Adrenal gland (tissue), 12 donors: ENCODE results near the gene MTHFD1L. TPM values are rescaled to one million over a fixed set of nuclear protein-coding genes. Genes with fewer than 3 reads are reported as not detected.

Experiments used
- DNase-seq, 7 donors: peaks; one replicate each; pipeline ENCODE4 v3.0.0-alpha.2; 2019 to 2020
- H3K27ac ChIP-seq, 5 donors: fragments of 200-600 bp; sonication (generic) in 4 of 5; 1 replicate in 3 of 5; 2 replicates in 2 of 5; pipeline versions ENCODE4 v1.5.1 to v1.8.0; 2016 to 2020; ENCODE audit warnings: mild to moderate bottlenecking in 1 of 5
- H3K27me3 ChIP-seq: fragments of 200-600 bp; 2 replicates; pipeline ENCODE4 v1.8.0; 2021
- H3K36me3 ChIP-seq, 2 donors: fragments of 200-600 bp; replicated peaks in 1 of 2; 1 replicate in 1 of 2; 2 replicates in 1 of 2; pipeline versions ENCODE4 v1.5.1 to v1.8.0; 2018 to 2022
- H3K4me1 ChIP-seq, 2 donors: fragments of 200-600 bp; replicated peaks in 1 of 2; 1 replicate in 1 of 2; 2 replicates in 1 of 2; pipeline versions ENCODE4 v1.5.1 to v1.8.0; 2018 to 2021
- H3K4me3 ChIP-seq, 4 donors: fragments of 200-600 bp; sonication (generic) in 3 of 4; one replicate each; pipeline ENCODE4 v1.5.1; 2016 to 2018
- H3K9me3 ChIP-seq, 3 donors: fragments of 200-600 bp; sonication (generic) in 1 of 3; replicated peaks in 1 of 3; 1 replicate in 2 of 3; 2 replicates in 1 of 3; pipeline versions ENCODE4 v1.5.1 to v1.8.0; 2016 to 2021
- POLR2A ChIP-seq, 2 donors: fragments of 450-650 bp; IDR thresholded peaks; one replicate each; pipeline ENCODE4 v1.6.1; 2017; ENCODE audit warnings: antibody characterized with exemption in 2 of 2, mild to moderate bottlenecking in 2 of 2, moderate library complexity in 1 of 2
- WGBS, 4 donors: extraction: QIAGEN DNeasy Blood & Tissue Kit in 2 of 4; methylation state at CpG; one replicate each; pipeline versions ENCODE4 v1.1.5 to v1.1.7; 2013 to 2017; 5-methylcytosine and 5-hydroxymethylcytosine counted together
- intact Hi-C, 2 donors: fragments of 100-400 bp; cut with DNase I; formaldehyde crosslinking; loops; one replicate each; pipeline versions ENCODE4 v1.14.1 to v1.15.0; 2022 to 2023
- polyA plus RNA-seq, 3 donors: library from polyadenylated mRNA; stranded (reverse); fragments of 200-250 nt in 2 of 3; fragments of 350-450 nt in 1 of 3; fragmentation: Illumina TruSeq in 1 of 3; extraction: RNeasy Lipid Tissue Mini Kit (QIAGEN cat#74804) in 1 of 3; gene quantifications; one replicate each; pipeline ENCODE4 v1.2.3, GENCODE V29; 2013 to 2014
- total RNA-seq, 9 donors: library from RNA; depleted of rRNA in 4 of 9; stranded (reverse); fragments of >200 nt in 4 of 9; fragments of 120-200 nt in 1 of 9; fragmentation: NEBNext Ultra II Directional in 1 of 9; extraction: Animal tissue kit (Norgen Biotek cat#: 25700) in 1 of 9; gene quantifications; one replicate each; pipeline versions ENCODE4 v1.1.0 to v1.2.4, GENCODE V29; 2013 to 2023
- TF ChIP-seq, protein P1 (sequence below), 6 experiments: fragments of 450-650 bp in 4 of 6; fragments of 200-600 bp in 2 of 6; sonication (generic) in 1 of 6; IDR thresholded peaks; 1 replicate in 5 of 6; 2 replicates in 1 of 6; pipeline versions ENCODE4 v1.5.1 to v1.8.0; 2016 to 2021; ENCODE audit warnings: antibody characterized with exemption in 6 of 6, mild to moderate bottlenecking in 2 of 6, moderate library complexity in 1 of 6
- donor health status: healthy with polysubstance abuse.
- donor health status: Bipolar disorder and iron deficiency.
- donor health status: DM: yes; HTN: yes; CAD: no.
- donor health status: DM: no; HTN: no; CAD: no.
- donor health status: DM: no; HTN: no; CAD: no.
- donor health status: DM: yes; HTN: yes; CAD: no.

Gene MTHFD1L
- total and polyA plus RNA-seq, 12 donors = 8.5 to 28.8 (median 18.1) TPM

DNA sequence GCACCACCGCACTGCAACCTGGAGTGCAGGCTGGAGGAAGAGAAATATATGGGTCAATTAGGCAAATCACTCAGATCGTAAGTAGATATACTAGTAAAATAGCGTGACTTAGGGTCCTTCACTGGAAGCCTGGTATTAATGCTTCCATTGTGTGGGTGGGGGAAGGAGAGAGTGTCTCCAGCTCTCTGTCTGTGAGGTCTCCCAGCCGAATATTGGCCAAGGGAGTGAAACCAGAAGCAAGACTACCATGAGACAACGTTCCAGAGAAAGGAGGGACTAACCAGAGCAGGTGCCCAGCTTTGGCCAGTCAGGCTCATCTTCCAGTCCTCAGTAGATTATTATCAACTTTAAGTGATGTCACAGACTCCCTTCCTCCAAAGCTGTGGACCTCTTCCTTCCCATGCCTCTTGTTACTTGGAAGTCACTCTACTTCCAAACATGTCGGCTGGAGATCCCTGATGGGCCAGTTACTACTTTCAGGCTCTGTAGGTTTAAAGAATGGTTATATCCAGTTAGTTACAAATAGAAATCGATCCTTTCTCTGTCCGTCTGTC is 28.8 kb downstream of the MTHFD1L start:
- WGBS, 4 donors = 88 to 94% (median 90%) methylated on average over 8 of the region's 8 CpGs
- H3K9me3 ChIP-seq = no peaks in the 10 kb centered on the region
- H3K4me3 ChIP-seq = no peak overlapping the region
- H3K27ac ChIP-seq = no peak overlapping the region
- intact Hi-C loops = loop anchor here (5.0 to 10.0 kb wide), 3 partner anchors 111 to 433 kb away; no protein-coding TSS in a partner anchor
- H3K4me1 ChIP-seq = peaks cover 0 to 3% of the 10 kb centered on the region in 2 donors
- H3K36me3 ChIP-seq = peaks cover 0 to 12% of the 10 kb centered on the region in 2 donors
- TF ChIP-seq POLR2A (IDR thresholded peaks at IDR 0.05) = no peak
- TF ChIP-seq, protein P1, sequence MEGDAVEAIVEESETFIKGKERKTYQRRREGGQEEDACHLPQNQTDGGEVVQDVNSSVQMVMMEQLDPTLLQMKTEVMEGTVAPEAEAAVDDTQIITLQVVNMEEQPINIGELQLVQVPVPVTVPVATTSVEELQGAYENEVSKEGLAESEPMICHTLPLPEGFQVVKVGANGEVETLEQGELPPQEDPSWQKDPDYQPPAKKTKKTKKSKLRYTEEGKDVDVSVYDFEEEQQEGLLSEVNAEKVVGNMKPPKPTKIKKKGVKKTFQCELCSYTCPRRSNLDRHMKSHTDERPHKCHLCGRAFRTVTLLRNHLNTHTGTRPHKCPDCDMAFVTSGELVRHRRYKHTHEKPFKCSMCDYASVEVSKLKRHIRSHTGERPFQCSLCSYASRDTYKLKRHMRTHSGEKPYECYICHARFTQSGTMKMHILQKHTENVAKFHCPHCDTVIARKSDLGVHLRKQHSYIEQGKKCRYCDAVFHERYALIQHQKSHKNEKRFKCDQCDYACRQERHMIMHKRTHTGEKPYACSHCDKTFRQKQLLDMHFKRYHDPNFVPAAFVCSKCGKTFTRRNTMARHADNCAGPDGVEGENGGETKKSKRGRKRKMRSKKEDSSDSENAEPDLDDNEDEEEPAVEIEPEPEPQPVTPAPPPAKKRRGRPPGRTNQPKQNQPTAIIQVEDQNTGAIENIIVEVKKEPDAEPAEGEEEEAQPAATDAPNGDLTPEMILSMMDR (IDR thresholded peaks at IDR 0.05) = no peak
- no peaks in the 10 kb centered on the region for H3K27me3 ChIP-seq
- DNase-seq = no peak

DNA sequence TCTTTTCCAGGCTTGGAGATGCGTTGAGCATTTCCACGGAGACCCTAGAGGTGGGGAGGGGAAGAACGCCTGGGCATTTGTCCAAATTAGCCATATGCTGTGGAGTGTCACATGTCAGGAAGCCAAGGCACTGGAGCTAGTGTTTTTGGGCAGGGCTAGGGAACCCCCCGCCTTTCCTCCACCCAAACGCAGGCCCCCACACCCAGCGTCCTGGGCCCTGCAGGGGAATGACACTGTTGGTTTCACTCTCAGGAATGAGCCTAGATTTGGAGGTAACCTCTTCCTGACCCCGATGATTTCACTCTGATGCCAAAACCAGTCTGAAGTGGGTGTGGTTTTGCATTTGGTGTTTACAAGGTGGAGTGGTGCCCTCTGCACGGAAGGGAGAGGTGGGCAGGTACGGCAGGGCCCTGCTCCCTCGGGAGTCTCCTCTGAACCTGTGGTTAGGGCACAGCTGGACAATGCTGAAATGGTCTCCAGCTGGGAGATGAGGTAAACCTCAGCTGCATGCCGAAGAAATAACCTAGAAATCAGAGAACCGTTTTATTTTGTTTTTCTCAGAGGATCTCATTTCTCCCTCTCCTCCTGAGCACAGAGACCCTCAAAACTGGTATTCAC is 29.5 kb downstream of the MTHFD1L start:
- Histone ChIP-seq H3K27me3 (no peaks in the 10 kb centered on the region), H3K27ac (no peak overlapping the region), H3K9me3 (no peaks in the 10 kb centered on the region), H3K4me3 (no peak overlapping the region), H3K36me3 (peaks cover 0 to 6% of the 10 kb centered on the region in 2 donors), H3K4me1 (peaks cover 0 to 3% of the 10 kb centered on the region in 2 donors)
- TF ChIP-seq, protein P1 (IDR thresholded peaks at IDR 0.05) = no peak
- TF ChIP-seq POLR2A (IDR thresholded peaks at IDR 0.05) = no peak
- 63 to 78% (median 73%) methylated on average over 8 to 12 of the region's 12 CpGs for WGBS, 4 donors
- DNase-seq = no peak
- intact Hi-C loops = loop anchor here (5.0 to 10.0 kb wide), 3 partner anchors 110 to 432 kb away; no protein-coding TSS in a partner anchor

DNA sequence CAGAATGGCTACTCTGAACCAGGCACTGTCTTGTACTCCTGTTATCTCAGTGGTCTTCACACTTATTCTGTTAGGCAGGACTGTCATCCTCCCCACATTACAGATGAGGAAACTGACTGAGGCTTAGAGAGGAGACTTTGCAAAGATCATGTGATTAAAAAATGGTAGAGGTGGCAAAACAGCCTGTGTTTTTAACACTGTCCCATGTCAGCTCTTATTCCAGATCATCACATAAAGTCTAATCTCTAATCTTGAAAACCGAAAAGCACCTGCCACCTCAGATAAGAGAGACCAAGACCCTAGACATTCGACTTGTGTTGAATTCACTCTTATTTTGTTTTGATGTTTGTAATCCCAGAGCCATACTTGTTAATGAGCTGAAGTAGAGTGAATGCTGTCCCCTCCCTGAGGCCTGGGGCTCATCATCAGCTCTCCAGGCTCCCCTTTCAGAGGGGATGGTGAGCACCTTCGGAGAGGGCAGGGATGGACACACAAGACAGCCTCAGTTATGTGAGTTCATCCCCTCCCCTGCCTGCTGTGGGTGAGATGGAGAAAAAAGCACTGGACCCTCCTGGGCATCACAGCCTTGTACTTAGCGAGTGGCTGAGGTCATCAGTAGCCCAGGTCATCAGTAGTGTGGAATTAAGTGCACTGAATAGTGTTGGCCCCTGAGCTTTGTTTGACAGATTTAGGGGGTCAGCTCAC is 30.6 kb downstream of the MTHFD1L start:
- Histone ChIP-seq H3K4me1 (peaks cover 0 to 3% of the 10 kb centered on the region in 2 donors), H3K9me3 (no peaks in the 10 kb centered on the region), H3K27me3 (no peaks in the 10 kb centered on the region), H3K36me3 (no peaks in the 10 kb centered on the region), H3K4me3 (no peak overlapping the region), H3K27ac (no peak overlapping the region)
- 68 to 71% (median 70%) methylated on average over 4 of the region's 4 CpGs for WGBS, 4 donors
- TF ChIP-seq POLR2A (IDR thresholded peaks at IDR 0.05) = no peak
- TF ChIP-seq, protein P1 (IDR thresholded peaks at IDR 0.05) = no peak
- intact Hi-C loops = loop anchor here (10.0 kb wide), 2 partner anchors 109 to 119 kb away; no protein-coding TSS in a partner anchor
- no peak for DNase-seq

DNA sequence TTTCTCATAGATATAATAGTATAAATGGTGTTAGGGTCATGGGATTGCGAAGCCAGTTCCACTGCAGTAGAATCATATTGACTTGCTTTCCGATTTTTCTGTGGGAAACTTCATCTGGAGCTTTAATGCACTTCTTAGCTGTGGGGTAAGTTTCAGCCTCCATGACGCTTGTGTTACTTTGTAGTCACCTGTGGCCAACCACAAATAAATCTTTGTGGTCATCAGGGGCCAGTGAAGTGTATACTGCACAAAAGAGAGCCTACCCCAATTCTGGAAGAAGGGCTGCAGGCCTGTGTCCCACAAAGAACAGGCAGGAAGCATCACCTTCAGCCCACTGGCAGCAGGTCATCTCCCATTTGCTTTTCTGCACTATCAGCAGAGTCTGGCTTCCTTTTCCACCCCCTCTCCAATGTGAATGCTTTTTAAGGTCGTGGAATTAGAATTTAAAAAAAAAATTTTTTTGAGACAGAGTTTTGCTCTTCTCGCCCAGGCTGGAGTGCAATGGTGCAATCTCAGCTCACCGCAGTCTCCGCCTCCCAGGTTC is 32.0 kb downstream of the MTHFD1L start:
- TF ChIP-seq POLR2A (IDR thresholded peaks at IDR 0.05) = no peak
- TF ChIP-seq, protein P1 (IDR thresholded peaks at IDR 0.05) = no peak
- H3K9me3 ChIP-seq = no peaks in the 10 kb centered on the region
- H3K4me1 ChIP-seq = no peaks in the 10 kb centered on the region
- no peak overlapping the region for H3K4me3 ChIP-seq
- 82 to 90% (median 88%) methylated on average over 7 of the region's 7 CpGs for WGBS, 4 donors
- H3K36me3 ChIP-seq = no peaks in the 10 kb centered on the region
- DNase-seq = no peak
- intact Hi-C loops = loop anchor here (10.0 kb wide), 2 partner anchors 107 to 117 kb away; no protein-coding TSS in a partner anchor
- H3K27ac ChIP-seq = no peak overlapping the region
- H3K27me3 ChIP-seq = no peaks in the 10 kb centered on the region
